ENCODE data around the gene TNNT3.

The TNNT3 gene

DNA sequence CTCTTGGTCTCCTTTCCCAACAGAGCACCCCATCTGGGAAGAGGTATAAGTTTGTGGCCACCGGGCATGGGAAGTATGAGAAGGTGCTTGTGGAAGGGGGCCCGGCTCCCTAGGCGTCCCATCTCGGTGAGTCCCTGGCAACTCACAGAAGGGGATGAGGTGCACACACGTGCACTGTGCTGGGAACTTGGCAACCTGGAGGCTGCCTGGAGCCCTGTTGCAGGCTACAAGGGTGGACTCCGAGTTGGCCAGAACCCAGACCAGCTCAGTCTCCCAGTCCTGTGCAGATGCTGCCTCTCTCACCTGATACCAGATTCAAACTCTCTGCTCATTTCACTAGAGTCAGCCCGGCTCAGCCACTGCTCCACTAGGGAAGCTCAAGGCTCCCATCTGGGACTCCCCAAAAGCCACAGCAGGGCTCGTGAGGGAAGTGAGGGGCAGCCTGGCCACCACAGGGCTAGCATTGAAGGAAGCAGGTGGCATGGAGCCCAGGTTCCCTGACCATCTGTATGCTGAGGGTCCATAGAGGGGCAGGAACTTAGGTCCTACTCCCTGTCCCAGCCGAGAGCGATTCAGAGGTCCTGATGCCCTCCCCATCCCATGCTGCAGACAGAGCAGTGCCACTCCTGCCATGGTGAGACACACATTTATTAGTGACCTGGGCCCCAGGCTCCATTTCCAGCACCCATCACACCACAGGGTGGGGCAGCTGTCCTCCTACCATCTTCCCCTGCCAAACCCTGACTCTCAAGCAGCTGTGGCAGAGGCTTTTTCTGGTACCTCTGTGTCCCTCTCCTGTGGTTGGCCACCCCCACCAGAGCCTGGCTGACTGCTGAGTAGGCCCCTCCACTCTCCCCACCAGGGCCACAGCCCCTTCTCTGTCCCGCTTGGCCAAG is 31.8 kb upstream of the TNNT3 start:
- TF ChIP-seq CEBPB (IDR thresholded peaks at IDR 0.05) = no peak
- TF ChIP-seq CREB1 (IDR thresholded peaks at IDR 0.05; ENCODE audit: low read depth) = no peak
- TF ChIP-seq ZBTB7A (IDR thresholded peaks at IDR 0.05; ENCODE audit: low read depth) = no peak
- TF ChIP-seq FOXM1 (IDR thresholded peaks at IDR 0.05; ENCODE audit: borderline replicate concordance, low read depth) = no peak
- TF ChIP-seq NFIC (IDR thresholded peaks at IDR 0.05) = no peak
- no peak for TF ChIP-seq TAF1 (IDR thresholded peaks at IDR 0.05; ENCODE audit: low read depth)
- no peak for TF ChIP-seq EP300 (IDR thresholded peaks at IDR 0.05; ENCODE audit: borderline replicate concordance)
- TF ChIP-seq TCF12 (IDR thresholded peaks at IDR 0.05; ENCODE audit: low read depth) = no peak
- TF ChIP-seq, protein P1, sequence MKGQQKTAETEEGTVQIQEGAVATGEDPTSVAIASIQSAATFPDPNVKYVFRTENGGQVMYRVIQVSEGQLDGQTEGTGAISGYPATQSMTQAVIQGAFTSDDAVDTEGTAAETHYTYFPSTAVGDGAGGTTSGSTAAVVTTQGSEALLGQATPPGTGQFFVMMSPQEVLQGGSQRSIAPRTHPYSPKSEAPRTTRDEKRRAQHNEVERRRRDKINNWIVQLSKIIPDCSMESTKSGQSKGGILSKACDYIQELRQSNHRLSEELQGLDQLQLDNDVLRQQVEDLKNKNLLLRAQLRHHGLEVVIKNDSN (IDR thresholded peaks at IDR 0.05) = no peak

DNA sequence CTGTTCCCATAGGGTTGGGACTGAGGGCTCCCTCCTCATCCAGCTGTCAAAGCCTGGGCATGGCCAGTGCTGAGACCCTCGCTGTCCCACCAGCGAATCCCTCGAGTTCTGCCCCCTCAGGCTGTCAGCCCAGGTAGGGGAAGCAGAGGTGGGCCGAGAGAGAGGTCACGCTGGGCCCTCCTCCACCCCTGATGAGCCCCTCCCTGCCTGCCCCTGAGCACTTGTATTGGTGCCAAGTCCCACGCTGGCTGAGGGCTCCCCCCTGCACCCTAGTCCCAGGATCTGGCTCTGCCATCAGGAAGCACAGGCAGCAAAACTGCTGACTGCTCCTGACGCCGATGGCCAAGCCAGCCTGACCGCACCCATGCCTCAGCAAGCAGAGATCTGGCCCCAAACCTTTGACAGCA is 31.2 kb upstream of the TNNT3 start:
- no peak for TF ChIP-seq RAD21 (IDR thresholded peaks at IDR 0.05; ENCODE audit: low read depth)
- TF ChIP-seq, protein P2, sequence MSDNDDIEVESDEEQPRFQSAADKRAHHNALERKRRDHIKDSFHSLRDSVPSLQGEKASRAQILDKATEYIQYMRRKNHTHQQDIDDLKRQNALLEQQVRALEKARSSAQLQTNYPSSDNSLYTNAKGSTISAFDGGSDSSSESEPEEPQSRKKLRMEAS (IDR thresholded peaks at IDR 0.05) = no peak
- no peak for TF ChIP-seq TEAD4 (IDR thresholded peaks at IDR 0.05)
- TF ChIP-seq YY1 (IDR thresholded peaks at IDR 0.05; ENCODE audit: low read depth) = no peak
- TF ChIP-seq CEBPB (IDR thresholded peaks at IDR 0.05) = no peak
- TF ChIP-seq NFIC (IDR thresholded peaks at IDR 0.05) = no peak
- TF ChIP-seq FOXM1 (IDR thresholded peaks at IDR 0.05; ENCODE audit: borderline replicate concordance, low read depth) = no peak
- no peak for TF ChIP-seq TCF12 (IDR thresholded peaks at IDR 0.05; ENCODE audit: low read depth)
- TF ChIP-seq, protein P3, sequence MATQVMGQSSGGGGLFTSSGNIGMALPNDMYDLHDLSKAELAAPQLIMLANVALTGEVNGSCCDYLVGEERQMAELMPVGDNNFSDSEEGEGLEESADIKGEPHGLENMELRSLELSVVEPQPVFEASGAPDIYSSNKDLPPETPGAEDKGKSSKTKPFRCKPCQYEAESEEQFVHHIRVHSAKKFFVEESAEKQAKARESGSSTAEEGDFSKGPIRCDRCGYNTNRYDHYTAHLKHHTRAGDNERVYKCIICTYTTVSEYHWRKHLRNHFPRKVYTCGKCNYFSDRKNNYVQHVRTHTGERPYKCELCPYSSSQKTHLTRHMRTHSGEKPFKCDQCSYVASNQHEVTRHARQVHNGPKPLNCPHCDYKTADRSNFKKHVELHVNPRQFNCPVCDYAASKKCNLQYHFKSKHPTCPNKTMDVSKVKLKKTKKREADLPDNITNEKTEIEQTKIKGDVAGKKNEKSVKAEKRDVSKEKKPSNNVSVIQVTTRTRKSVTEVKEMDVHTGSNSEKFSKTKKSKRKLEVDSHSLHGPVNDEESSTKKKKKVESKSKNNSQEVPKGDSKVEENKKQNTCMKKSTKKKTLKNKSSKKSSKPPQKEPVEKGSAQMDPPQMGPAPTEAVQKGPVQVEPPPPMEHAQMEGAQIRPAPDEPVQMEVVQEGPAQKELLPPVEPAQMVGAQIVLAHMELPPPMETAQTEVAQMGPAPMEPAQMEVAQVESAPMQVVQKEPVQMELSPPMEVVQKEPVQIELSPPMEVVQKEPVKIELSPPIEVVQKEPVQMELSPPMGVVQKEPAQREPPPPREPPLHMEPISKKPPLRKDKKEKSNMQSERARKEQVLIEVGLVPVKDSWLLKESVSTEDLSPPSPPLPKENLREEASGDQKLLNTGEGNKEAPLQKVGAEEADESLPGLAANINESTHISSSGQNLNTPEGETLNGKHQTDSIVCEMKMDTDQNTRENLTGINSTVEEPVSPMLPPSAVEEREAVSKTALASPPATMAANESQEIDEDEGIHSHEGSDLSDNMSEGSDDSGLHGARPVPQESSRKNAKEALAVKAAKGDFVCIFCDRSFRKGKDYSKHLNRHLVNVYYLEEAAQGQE (IDR thresholded peaks at IDR 0.05; ENCODE audit: low read depth) = no peak
- no peak for TF ChIP-seq TAF1 (IDR thresholded peaks at IDR 0.05; ENCODE audit: low read depth)
- no peak for TF ChIP-seq EGR1 (IDR thresholded peaks at IDR 0.05)
- TF ChIP-seq, protein P1 (IDR thresholded peaks at IDR 0.05) = no peak
- no peak for TF ChIP-seq ZBTB7A (IDR thresholded peaks at IDR 0.05; ENCODE audit: low read depth)
- no peak for TF ChIP-seq CREB1 (IDR thresholded peaks at IDR 0.05; ENCODE audit: low read depth)

DNA sequence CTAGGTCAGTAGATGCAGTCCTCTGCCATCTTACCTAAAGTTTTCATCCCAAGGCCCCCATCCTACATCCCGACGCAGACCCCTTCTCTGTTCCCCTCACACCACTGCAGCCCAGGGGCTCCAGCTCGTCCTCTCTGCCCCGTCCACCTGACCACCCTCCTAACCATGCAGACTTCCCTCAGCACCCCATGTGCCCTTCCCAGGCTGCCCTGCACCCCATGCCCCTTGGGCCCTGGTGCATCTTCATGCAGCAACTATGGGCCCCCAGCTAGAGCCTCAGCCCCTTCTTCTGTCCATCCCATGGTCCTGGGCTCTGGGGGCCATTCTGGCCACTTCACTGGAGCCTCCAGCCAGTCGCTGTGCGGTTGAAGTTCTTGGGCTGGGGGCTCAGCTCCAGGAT is 30.7 kb upstream of the TNNT3 start:
- TF ChIP-seq CEBPB (IDR thresholded peaks at IDR 0.05) = no peak
- TF ChIP-seq CREB1 (IDR thresholded peaks at IDR 0.05; ENCODE audit: low read depth) = no peak
- TF ChIP-seq, protein P1 (IDR thresholded peaks at IDR 0.05) = no peak
- TF ChIP-seq, protein P3 (IDR thresholded peaks at IDR 0.05; ENCODE audit: low read depth) = no peak
- TF ChIP-seq TCF12 (IDR thresholded peaks at IDR 0.05; ENCODE audit: low read depth) = no peak
- no peak for TF ChIP-seq TAF1 (IDR thresholded peaks at IDR 0.05; ENCODE audit: low read depth)
- no peak for TF ChIP-seq ZBTB7A (IDR thresholded peaks at IDR 0.05; ENCODE audit: low read depth)
- TF ChIP-seq FOXM1 (IDR thresholded peaks at IDR 0.05; ENCODE audit: borderline replicate concordance, low read depth) = no peak
- no peak for TF ChIP-seq TEAD4 (IDR thresholded peaks at IDR 0.05)
- TF ChIP-seq EP300 (IDR thresholded peaks at IDR 0.05; ENCODE audit: borderline replicate concordance) = no peak
- no peak for TF ChIP-seq EGR1 (IDR thresholded peaks at IDR 0.05)
- no peak for TF ChIP-seq YY1 (IDR thresholded peaks at IDR 0.05; ENCODE audit: low read depth)
- TF ChIP-seq, protein P2 (IDR thresholded peaks at IDR 0.05) = no peak
- no peak for TF ChIP-seq NFIC (IDR thresholded peaks at IDR 0.05)
- no peak for TF ChIP-seq RAD21 (IDR thresholded peaks at IDR 0.05; ENCODE audit: low read depth)

DNA sequence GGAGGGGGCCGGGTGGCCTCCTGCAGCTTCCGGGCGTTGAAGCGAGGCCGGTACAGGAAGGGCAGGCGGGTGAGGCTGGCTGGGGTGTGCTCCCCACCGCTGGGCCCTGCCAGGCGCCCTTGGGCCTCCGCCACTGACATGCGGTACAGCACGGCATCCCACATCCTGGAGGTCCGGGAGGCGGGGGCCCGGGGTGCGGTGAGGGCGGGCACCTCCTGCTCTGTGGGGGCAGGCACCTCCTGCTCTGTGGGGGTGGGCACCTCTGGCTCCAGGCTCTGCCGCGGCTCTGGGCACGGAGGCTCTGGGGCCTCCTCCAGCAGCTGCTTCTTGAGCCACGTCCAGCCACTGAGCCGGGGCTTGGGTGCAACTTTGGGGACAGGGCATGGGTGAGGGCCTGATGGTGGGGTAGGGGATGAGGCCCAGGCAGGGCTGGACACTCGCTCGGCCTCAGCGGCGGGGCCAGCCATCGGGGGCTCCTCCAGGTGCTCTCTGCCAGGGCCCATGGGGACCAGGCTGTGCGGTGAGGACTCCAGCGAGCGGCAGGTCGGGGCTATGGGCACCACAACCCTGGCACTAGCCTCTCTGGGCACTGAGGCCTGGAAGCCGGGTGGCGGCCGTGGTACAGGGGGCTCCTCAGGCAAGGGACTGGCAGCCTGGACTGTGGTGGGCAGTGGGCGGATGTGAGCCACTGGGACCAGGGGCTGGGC is 30.1 kb upstream of the TNNT3 start:
- TF ChIP-seq FOXM1 (IDR thresholded peaks at IDR 0.05; ENCODE audit: borderline replicate concordance, low read depth) = no peak
- no peak for TF ChIP-seq TAF1 (IDR thresholded peaks at IDR 0.05; ENCODE audit: low read depth)
- no peak for TF ChIP-seq ZBTB7A (IDR thresholded peaks at IDR 0.05; ENCODE audit: low read depth)
- no peak for TF ChIP-seq RAD21 (IDR thresholded peaks at IDR 0.05; ENCODE audit: low read depth)
- TF ChIP-seq, protein P1 (IDR thresholded peaks at IDR 0.05) = no peak
- no peak for TF ChIP-seq EGR1 (IDR thresholded peaks at IDR 0.05)
- TF ChIP-seq EP300 (IDR thresholded peaks at IDR 0.05; ENCODE audit: borderline replicate concordance) = no peak
- TF ChIP-seq CREB1 (IDR thresholded peaks at IDR 0.05; ENCODE audit: low read depth) = no peak
- TF ChIP-seq, protein P3 (IDR thresholded peaks at IDR 0.05; ENCODE audit: low read depth) = no peak
- TF ChIP-seq TEAD4 (IDR thresholded peaks at IDR 0.05) = no peak
- TF ChIP-seq, protein P2 (IDR thresholded peaks at IDR 0.05) = no peak
- TF ChIP-seq TCF12 (IDR thresholded peaks at IDR 0.05; ENCODE audit: low read depth) = no peak
- no peak for TF ChIP-seq NFIC (IDR thresholded peaks at IDR 0.05)
- no peak for TF ChIP-seq YY1 (IDR thresholded peaks at IDR 0.05; ENCODE audit: low read depth)
- no peak for TF ChIP-seq CEBPB (IDR thresholded peaks at IDR 0.05)
